Globus pallidus (tissue), 1 donor: ENCODE results near the gene TINCR.

Experiments
- DNase-seq: peaks from one replicate; pipeline ENCODE4 v3.0.0-alpha.2; 2015; ENCODE audit warnings: low spot score

Gene TINCR

DNA sequence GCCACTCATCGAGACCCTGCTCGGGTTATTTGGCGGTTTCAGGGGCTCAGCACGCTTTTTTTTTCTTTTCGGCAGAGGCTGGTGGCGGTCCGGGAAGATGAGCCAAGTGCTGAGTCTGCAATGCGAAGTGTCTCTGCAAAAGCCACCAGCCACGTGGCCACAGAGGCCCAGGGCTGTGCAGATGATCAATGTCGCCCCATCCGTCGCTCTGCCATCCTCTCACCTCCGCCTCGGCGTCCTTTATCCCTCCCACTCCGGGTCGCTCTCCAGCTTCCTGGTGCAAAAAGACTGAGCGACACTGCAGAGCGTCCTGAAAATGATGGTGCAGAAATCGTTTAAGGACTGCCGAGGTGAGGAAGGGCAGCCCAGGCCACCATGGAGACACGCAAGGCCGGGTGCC is 55.0 kb downstream of the TINCR start:
- no peak for DNase-seq
